H9 (cell line): Measurements from ENCODE around the gene CPM. TPM values are rescaled to one million over a fixed set of nuclear protein-coding genes. Genes with fewer than 3 reads are reported as not detected.

Experiments
- DNase-seq: peaks from one replicate; pipeline ENCODE4 v3.0.0-alpha.2; 2017
- H2AFZ ChIP-seq: one replicate; pipeline ENCODE4 v1.6.1; 2013; ENCODE audit warnings: mild to moderate bottlenecking, low read length, control low read depth, moderate library complexity
- H2AK5ac ChIP-seq: 2 replicates; pipeline ENCODE4 v1.6.1; 2013; ENCODE audit warnings: low read length, control low read depth, mixed read lengths; ENCODE audit not compliant: insufficient read length
- H2BK120ac ChIP-seq: one replicate; pipeline ENCODE4 v1.6.1; 2013; ENCODE audit warnings: low read depth, mild to moderate bottlenecking, low read length, control low read depth, inconsistent platforms; ENCODE audit not compliant: poor library complexity, severe bottlenecking
- H2BK12ac ChIP-seq: 2 replicates; pipeline ENCODE4 v1.6.1; 2013; ENCODE audit warnings: low read length, control low read depth, mixed read lengths, low read depth; ENCODE audit not compliant: insufficient read length
- H2BK15ac ChIP-seq: 2 replicates; pipeline ENCODE4 v1.6.1; 2013; ENCODE audit warnings: low read depth, low read length, control low read depth
- H2BK20ac ChIP-seq: one replicate; pipeline ENCODE4 v1.6.1; 2013; ENCODE audit warnings: low read depth, mild to moderate bottlenecking, low read length, control low read depth, inconsistent platforms; ENCODE audit not compliant: poor library complexity, severe bottlenecking
- H2BK5ac ChIP-seq: 2 replicates; pipeline ENCODE4 v1.6.1; 2013; ENCODE audit warnings: low read length, control low read depth, mixed read lengths; ENCODE audit not compliant: insufficient read length
- H3K14ac ChIP-seq: 2 replicates; pipeline ENCODE4 v1.6.1; 2013; ENCODE audit warnings: low read length, control low read depth; ENCODE audit not compliant: insufficient read depth
- H3K18ac ChIP-seq: 2 replicates; pipeline ENCODE4 v1.6.1; 2013; ENCODE audit warnings: low read depth, mild to moderate bottlenecking, mixed read lengths, low read length, control low read depth; ENCODE audit not compliant: insufficient read length
- H3K23ac ChIP-seq: 2 replicates; pipeline ENCODE4 v1.6.1; 2013; ENCODE audit warnings: low read length, control low read depth, mixed read lengths, low read depth; ENCODE audit not compliant: insufficient read length
- H3K23me2 ChIP-seq: 2 replicates; pipeline ENCODE4 v1.6.1; 2013; ENCODE audit warnings: low read depth, mild to moderate bottlenecking, mixed read lengths, low read length, control low read depth; ENCODE audit not compliant: insufficient read length, poor library complexity, severe bottlenecking
- H3K27ac ChIP-seq: 2 replicates; pipeline ENCODE4 v1.5.1; 2013; ENCODE audit warnings: low read length, control low read depth, mixed read lengths, low read depth; ENCODE audit not compliant: insufficient read length
- H3K27me3 ChIP-seq: 2 replicates; pipeline ENCODE4 v1.6.1; 2013; ENCODE audit warnings: low read length, control low read depth, inconsistent platforms; ENCODE audit not compliant: insufficient read depth
- H3K4ac ChIP-seq: 2 replicates; pipeline ENCODE4 v1.6.1; 2013; ENCODE audit warnings: low read depth, mild to moderate bottlenecking, control low read depth, inconsistent platforms, low read length, moderate library complexity
- H3K4me1 ChIP-seq: 2 replicates; pipeline ENCODE4 v1.6.1; 2013; ENCODE audit warnings: low read length, control low read depth, inconsistent platforms; ENCODE audit not compliant: insufficient read depth
- H3K4me2 ChIP-seq: 2 replicates; pipeline ENCODE4 v1.6.1; 2013; ENCODE audit warnings: low read length, control low read depth, mixed read lengths; ENCODE audit not compliant: insufficient read length, insufficient read depth
- H3K56ac ChIP-seq: 2 replicates; pipeline ENCODE4 v1.6.1; 2013; ENCODE audit warnings: low read depth, mild to moderate bottlenecking, mixed read lengths, low read length, control low read depth; ENCODE audit not compliant: insufficient read length
- H3K79me1 ChIP-seq: 2 replicates; pipeline ENCODE4 v1.6.1; 2013; ENCODE audit warnings: low read depth, mild to moderate bottlenecking, moderate library complexity, low read length, control low read depth, inconsistent platforms; ENCODE audit not compliant: insufficient read depth, poor library complexity, severe bottlenecking
- H3K79me2 ChIP-seq: 2 replicates; pipeline ENCODE4 v1.6.1; 2013; ENCODE audit warnings: low read length, control low read depth, inconsistent platforms; ENCODE audit not compliant: insufficient read depth
- H3K9ac ChIP-seq: 2 replicates; pipeline ENCODE4 v1.6.1; 2013; ENCODE audit warnings: low read length, control low read depth, mixed read lengths; ENCODE audit not compliant: insufficient read length; ENCODE audit errors: extremely low read depth
- H3K9me3 ChIP-seq: one replicate; pipeline ENCODE4 v1.6.1; 2013; ENCODE audit warnings: low read depth, low read length, inconsistent platforms; ENCODE audit not compliant: control insufficient read depth
- H3T11ph ChIP-seq: one replicate; pipeline ENCODE4 v1.6.1; 2013; ENCODE audit warnings: mild to moderate bottlenecking, low read length, control low read depth, inconsistent platforms
- H4K20me1 ChIP-seq: one replicate; pipeline ENCODE4 v1.6.1; 2013; ENCODE audit not compliant: control insufficient read depth, insufficient read length, insufficient read depth
- H4K5ac ChIP-seq: 2 replicates; pipeline ENCODE4 v1.6.1; 2013; ENCODE audit warnings: low read depth, mild to moderate bottlenecking, mixed read lengths, low read length, control low read depth; ENCODE audit not compliant: insufficient read length
- H4K8ac ChIP-seq: replicated peaks from 2 replicates; pipeline ENCODE4 v1.6.1; 2013; ENCODE audit warnings: low read length, control low read depth, mixed read lengths, low read depth; ENCODE audit not compliant: insufficient read length
- H4K91ac ChIP-seq: 2 replicates; pipeline ENCODE4 v1.6.1; 2013; ENCODE audit warnings: low read depth, mild to moderate bottlenecking, moderate library complexity, mixed read lengths, low read length, control low read depth; ENCODE audit not compliant: insufficient read length
- H3K27ac Mint-ChIP-seq, 3 experiments: 2 replicates in 2 of 3; 3 replicates in 1 of 3; pipeline ENCODE4 v1.8.0; 2020 to 2021; ENCODE audit warnings: mixed read lengths in 3 of 3, mild to moderate bottlenecking in 1 of 3, moderate library complexity in 1 of 3
- H3K27me3 Mint-ChIP-seq: 2 replicates; pipeline ENCODE4 v1.8.0; 2021; ENCODE audit warnings: low read depth, mild to moderate bottlenecking, moderate library complexity, mixed read lengths
- H3K36me3 Mint-ChIP-seq, 3 experiments: 2 replicates in 2 of 3; 3 replicates in 1 of 3; pipeline ENCODE4 v1.8.0; 2020 to 2021; ENCODE audit warnings: low read depth in 3 of 3, mixed read lengths in 3 of 3; ENCODE audit not compliant: insufficient read depth in 1 of 3
- H3K4me1 Mint-ChIP-seq, 2 experiments: 2 replicates each; pipeline ENCODE4 v1.8.0; 2020; ENCODE audit warnings: mixed read lengths in 2 of 2
- H3K4me3 Mint-ChIP-seq, 2 experiments: 2 replicates in 1 of 2; 3 replicates in 1 of 2; pipeline ENCODE4 v1.8.0; 2020 to 2021; ENCODE audit warnings: mild to moderate bottlenecking in 2 of 2, mixed read lengths in 2 of 2, moderate library complexity in 1 of 2
- H3K9me3 Mint-ChIP-seq, 2 experiments: 2 replicates in 1 of 2; 3 replicates in 1 of 2; pipeline ENCODE4 v1.8.0; 2020; ENCODE audit warnings: mild to moderate bottlenecking in 2 of 2, mixed read lengths in 2 of 2, moderate library complexity in 1 of 2
- WGBS: extraction: QIAGEN DNeasy Blood & Tissue Kit; methylation state at CpG from one replicate; pipeline ENCODE4 v1.1.7; 2013; ENCODE audit warnings: missing lambda C conversion rate, low lambda C conversion rate, mixed read lengths; ENCODE audit not compliant: insufficient read length; ENCODE audit errors: extremely low coverage; 5-methylcytosine and 5-hydroxymethylcytosine counted together
- total RNA-seq: library from RNA; stranded (reverse); gene quantifications from 2 replicates; pipeline ENCODE4 v1.2.1, GENCODE V29; 2021
- TF ChIP-seq, protein P1 (sequence below): fragments of 200-600 bp; sonication (generic); conservative IDR thresholded peaks from 3 replicates; pipeline ENCODE4 v1.8.0; 2021; ENCODE audit warnings: antibody characterized with exemption, mild to moderate bottlenecking

The CPM gene
- total RNA-seq, 1 experiment from 2014 or later, result 1.2 TPM

GRCh38 chr12:68831751-68832503, 101.0 kb downstream of the CPM start:
- no peak overlapping the region for H3K9ac ChIP-seq
- no peak overlapping the region for H4K91ac ChIP-seq
- no peaks in the 10 kb centered on the region for H3K79me2 ChIP-seq
- no peaks in the 10 kb centered on the region for H3K27me3 ChIP-seq
- no peak overlapping the region for H3K4me2 ChIP-seq
- H2AFZ ChIP-seq, result no peak overlapping the region
- Mint-ChIP-seq H3K36me3 (peaks cover 24 to 82% (median 53%) of the 10 kb centered on the region in 3 experiments; a peak in 6 of 7 replicates), H3K9me3 (no peaks in the 10 kb centered on the region), H3K4me1 (peaks cover 9 to 32% of the 10 kb centered on the region in 2 experiments), H3K27me3 (no peaks in the 10 kb centered on the region), H3K27ac (peak overlapping the region in 2 of 3 experiments; percentile 31 to 67; a peak in 2 of 7 replicates), H3K4me3 (no peak overlapping the region)
- H2BK120ac ChIP-seq, result no peak overlapping the region
- no peaks in the 10 kb centered on the region for H3K9me3 ChIP-seq
- no peak overlapping the region for H2BK15ac ChIP-seq
- H2BK5ac ChIP-seq, result no peak overlapping the region
- no peak for DNase-seq
- no peak overlapping the region for H3K27ac ChIP-seq
- no peak overlapping the region for H4K5ac ChIP-seq
- no peak overlapping the region for H3K18ac ChIP-seq
- H4K20me1 ChIP-seq, result no peaks in the 10 kb centered on the region
- no peak overlapping the region for H2BK20ac ChIP-seq
- no peaks in the 10 kb centered on the region for H3K4me1 ChIP-seq
- H3K56ac ChIP-seq, result no peak overlapping the region
- H3K4ac ChIP-seq, result no peak overlapping the region
- H3T11ph ChIP-seq, result no peak overlapping the region
- H3K23ac ChIP-seq, result no peak overlapping the region
- no peak overlapping the region for H2AK5ac ChIP-seq
- H2BK12ac ChIP-seq, result no peak overlapping the region
- no peak overlapping the region for H3K14ac ChIP-seq
- H3K79me1 ChIP-seq, result no peaks in the 10 kb centered on the region
- H3K23me2 ChIP-seq, result no peaks in the 10 kb centered on the region
- H4K8ac ChIP-seq, result no peak overlapping the region
- WGBS, result no CpG with 5 or more reads among the region's 14 CpGs
- TF ChIP-seq, protein P1, sequence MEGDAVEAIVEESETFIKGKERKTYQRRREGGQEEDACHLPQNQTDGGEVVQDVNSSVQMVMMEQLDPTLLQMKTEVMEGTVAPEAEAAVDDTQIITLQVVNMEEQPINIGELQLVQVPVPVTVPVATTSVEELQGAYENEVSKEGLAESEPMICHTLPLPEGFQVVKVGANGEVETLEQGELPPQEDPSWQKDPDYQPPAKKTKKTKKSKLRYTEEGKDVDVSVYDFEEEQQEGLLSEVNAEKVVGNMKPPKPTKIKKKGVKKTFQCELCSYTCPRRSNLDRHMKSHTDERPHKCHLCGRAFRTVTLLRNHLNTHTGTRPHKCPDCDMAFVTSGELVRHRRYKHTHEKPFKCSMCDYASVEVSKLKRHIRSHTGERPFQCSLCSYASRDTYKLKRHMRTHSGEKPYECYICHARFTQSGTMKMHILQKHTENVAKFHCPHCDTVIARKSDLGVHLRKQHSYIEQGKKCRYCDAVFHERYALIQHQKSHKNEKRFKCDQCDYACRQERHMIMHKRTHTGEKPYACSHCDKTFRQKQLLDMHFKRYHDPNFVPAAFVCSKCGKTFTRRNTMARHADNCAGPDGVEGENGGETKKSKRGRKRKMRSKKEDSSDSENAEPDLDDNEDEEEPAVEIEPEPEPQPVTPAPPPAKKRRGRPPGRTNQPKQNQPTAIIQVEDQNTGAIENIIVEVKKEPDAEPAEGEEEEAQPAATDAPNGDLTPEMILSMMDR, result no peak
